Gastrocnemius medialis (tissue), 4 donors: ENCODE data around the gene KCNB1.

Source experiments
- POLR2A ChIP-seq, 2 donors: fragments of 450-650 bp; IDR thresholded peaks; one replicate each; pipeline ENCODE4 v1.6.1; 2017; ENCODE audit warnings: antibody characterized with exemption in 2 of 2, mild to moderate bottlenecking in 2 of 2, moderate library complexity in 2 of 2
- TF ChIP-seq, protein P1 (sequence below), 5 experiments: fragments of 450-650 bp in 3 of 5; fragments of 200-600 bp in 2 of 5; sonication (generic) in 2 of 5; IDR thresholded peaks in 4 of 5; conservative IDR thresholded peaks in 1 of 5; 1 replicate in 4 of 5; 2 replicates in 1 of 5; pipeline ENCODE4 v1.5.1; 2016 to 2019; ENCODE audit warnings: antibody characterized with exemption in 5 of 5, mild to moderate bottlenecking in 3 of 5, moderate library complexity in 3 of 5

DNA sequence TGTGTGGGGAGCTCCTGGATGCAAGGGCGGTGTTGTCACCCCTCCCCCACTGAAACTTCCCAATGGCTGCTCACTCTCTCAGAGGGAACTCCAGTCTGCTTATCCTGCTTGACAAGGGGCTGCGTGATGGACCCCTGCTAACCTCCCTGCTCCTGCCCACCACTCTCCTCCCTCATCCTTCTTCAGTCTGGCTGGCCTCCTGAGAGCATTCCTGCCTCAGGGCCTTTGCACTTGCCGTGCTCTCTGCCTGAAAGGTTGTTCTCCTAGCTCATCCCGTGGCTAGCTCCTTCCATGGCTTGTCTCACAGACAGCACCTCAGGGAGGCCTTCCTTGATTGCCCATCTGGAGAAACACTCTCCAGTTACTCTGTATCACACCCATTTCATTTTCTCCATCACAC lies 130.7 kb downstream of the KCNB1 start:
- TF ChIP-seq, protein P1, sequence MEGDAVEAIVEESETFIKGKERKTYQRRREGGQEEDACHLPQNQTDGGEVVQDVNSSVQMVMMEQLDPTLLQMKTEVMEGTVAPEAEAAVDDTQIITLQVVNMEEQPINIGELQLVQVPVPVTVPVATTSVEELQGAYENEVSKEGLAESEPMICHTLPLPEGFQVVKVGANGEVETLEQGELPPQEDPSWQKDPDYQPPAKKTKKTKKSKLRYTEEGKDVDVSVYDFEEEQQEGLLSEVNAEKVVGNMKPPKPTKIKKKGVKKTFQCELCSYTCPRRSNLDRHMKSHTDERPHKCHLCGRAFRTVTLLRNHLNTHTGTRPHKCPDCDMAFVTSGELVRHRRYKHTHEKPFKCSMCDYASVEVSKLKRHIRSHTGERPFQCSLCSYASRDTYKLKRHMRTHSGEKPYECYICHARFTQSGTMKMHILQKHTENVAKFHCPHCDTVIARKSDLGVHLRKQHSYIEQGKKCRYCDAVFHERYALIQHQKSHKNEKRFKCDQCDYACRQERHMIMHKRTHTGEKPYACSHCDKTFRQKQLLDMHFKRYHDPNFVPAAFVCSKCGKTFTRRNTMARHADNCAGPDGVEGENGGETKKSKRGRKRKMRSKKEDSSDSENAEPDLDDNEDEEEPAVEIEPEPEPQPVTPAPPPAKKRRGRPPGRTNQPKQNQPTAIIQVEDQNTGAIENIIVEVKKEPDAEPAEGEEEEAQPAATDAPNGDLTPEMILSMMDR (IDR thresholded peaks at IDR 0.05 in 4 of 5, conservative IDR thresholded peaks at IDR 0.05 in 1 of 5) = no peak
- no peak for TF ChIP-seq POLR2A (IDR thresholded peaks at IDR 0.05)
